Activated T-helper 1 cell treated with Interleukin-2 at 50 U/mL for 16 hours (primary cell): ENCODE measurements around the gene MRPS17.

ENCODE experiments used
- DNase-seq: peaks from one replicate; pipeline ENCODE4 v3.0.0-alpha.2; 2020; ENCODE audit warnings: low read depth

Gene MRPS17

DNA sequence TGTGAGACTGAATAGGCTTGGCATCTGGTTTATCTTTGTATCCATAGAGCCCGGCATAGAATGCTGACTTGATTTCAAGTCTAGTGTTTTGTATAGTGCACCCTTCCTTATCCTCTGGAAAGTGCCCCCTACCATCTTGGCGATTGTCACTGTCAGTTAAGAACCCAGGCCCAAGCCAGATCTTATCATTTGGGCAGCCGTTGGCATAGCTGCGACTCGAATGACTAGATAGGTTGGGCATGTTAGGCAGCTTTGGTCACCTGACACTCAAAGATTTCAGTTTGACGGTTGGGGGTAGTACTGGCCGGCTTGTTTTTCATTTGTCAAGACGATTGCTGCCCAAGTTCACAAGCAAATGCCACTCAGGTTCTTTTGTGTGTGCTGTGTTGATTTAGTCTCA lies 19.3 kb downstream of the MRPS17 start:
- no peak for DNase-seq

DNA sequence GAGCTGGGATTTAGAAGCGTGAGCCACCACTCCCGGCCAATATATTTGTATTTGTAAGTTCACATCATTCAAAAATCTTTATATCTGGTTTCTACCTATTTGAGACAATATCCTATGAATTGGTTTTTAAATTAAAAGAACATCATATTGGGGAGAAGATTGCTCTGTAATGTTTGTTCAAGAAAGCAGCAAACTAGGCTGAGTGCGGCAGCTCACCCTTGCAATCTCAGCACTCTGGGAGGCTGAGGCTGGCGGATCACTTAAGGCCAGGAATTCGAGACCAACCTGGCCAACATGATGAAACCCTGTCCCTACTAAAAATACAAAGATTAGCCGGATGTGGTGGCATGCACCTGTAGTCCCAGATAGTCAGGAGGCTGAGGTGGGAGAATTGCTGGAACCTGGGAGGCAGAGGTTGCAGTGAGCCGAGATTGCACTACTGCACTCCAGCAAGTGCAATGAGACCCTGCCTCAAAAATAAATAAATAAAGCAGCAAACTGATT lies 22.1 kb downstream of the MRPS17 start:
- DNase-seq: no peak

DNA sequence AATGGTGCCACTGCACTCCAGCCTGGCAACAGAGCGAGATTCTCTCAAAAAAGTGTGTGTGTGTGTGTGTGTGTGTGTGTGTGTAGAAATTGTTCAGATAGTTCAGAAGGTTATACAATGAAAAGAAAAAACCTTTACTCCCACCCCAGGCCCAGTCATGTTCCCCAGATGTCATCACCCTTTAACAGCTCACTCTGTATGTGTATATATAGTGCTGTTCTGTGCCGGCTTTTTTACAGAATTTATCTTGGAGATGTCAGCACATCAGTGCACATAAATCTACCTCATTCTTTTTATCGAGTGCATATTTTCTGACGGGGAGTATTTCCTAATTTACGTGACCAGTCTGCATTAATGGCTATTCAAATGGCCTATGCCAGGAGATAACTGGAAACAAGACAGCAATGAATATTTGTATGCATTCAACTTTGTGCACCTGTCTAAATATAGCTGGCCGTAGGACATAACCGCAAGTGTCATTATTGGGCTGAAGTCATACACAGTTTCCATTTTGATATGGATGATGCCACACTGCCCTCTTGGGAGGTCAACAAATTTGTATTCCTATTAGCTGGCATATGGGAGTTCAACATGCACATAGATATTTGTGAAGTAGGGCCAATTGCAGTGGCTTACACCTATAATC lies 24.4 kb downstream of the MRPS17 start:
- no peak for DNase-seq

DNA sequence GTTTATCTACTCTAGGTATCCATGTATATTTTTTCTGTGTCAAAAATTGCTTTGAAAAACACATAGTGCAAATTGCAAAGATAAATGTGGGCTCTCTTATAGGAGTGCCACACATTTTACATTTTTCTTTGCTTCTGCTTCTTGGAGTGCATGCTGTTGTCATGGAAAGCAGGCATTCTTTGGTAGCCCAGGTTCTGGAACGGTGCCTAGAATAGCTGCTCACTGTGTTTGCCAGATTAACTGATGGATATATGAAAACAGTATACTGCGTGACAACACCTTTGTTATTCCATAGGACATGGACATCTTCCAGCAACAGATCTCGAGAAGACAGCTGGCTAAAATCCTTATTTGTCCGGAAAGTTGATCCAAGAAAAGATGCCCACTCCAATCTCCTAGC lies 26.2 kb downstream of the MRPS17 start:
- no peak for DNase-seq

DNA sequence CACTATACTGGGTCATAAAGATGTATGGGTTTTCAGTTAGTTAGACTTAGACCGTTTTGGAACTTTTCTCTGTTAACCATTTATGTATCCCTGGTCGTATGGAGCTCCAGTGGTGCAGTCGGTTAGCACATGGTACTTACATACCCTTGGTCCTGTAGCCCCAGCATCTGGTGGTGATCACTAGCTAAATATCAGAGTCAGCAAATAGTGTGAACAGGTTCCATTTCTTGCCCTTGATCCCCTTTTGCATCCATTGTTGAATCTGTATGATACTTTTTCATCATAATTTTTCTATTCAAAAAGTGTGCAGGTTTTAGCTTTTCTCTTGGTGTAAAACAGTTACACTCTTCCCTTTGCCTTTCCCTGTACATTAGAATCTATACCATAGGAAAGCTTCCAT lies 28.6 kb downstream of the MRPS17 start:
- DNase-seq: no peak

DNA sequence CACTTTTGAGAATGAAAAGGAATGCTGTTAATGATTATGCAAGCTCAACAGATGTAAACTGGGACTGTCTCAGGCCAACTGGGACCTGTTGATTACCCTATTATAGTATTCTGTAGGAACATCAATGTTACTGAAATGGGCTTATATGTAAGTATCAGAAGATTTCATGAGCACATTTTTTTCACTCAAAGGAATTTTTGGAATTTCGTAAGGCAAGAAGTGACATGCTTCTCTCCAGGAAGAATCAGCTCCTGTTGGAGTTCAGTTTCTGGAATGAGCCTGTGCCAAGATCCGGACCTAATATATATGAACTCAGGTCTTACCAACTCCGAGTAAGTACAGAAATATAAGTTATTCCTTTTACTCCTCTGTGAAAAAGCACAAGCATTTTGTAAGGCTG lies 31.9 kb downstream of the MRPS17 start:
- no peak for DNase-seq

DNA sequence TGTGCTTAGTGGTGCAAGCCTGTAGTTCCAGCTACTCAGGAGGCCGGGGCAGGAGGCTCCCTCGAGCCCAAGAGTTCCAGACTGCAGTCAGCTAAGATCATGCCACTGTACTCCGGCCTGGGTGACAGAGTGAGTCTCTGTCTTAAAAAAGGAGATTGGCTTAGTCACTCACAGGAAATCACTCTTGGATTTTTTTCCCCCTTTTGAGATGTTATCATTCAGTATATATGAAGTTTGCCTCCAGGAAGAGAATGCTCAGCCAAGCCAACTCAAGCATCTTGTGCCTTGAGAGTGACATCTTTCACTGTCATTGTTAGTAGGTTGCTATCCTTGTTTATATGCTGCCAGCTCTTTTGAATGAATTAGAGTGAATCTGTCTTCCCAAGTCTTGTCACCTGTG lies 40.7 kb downstream of the MRPS17 start:
- DNase-seq: no peak

DNA sequence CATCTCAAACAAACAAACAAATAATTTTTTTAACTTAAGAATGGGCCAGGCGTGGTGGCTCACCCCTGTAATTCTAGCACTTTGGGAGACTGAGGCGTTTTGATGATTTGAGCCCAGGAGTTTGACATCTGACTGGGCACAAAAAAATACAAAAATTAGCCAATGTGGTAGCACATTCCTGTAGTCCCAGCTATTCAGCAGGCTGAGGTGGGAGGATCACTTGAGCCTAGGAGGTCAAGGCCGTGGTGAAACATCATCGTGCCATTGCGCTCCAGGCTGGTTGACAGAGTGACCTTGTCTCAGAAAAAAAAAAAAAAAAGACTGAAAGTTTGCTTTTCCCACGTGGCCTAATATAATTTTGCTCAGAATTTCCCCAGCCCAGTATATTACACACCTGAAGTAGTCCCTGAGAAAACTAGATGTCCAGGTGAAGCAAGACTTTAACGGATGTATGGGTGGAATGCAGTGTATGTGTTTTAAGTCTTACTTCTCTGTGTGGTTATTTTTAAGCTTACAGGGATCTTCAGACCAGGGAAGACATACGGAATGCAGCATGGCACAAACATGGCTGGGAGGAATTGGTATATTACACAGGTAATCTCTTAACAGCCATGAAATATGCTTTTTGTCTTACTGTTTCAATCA lies 45.3 kb downstream of the MRPS17 start:
- no peak for DNase-seq

DNA sequence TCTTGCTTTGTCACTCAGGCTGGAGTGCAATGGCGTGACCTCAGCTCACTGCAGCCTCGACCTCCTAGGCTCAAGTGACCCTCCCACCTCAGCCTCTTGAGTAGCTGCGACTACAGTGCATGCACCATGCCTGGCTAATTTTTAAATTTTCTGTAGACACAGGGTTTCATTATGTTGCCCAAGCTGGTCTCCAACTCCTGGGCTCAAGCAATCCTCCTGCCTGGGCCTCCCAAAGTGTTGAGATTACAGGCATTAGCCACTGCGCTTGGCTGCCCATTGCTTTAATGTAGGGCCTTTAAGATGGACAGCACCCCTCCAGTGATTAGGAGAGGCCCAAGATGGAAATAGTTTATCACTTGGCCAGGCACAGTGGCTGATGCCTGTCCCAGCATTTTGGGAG lies 52.1 kb downstream of the MRPS17 start:
- no peak for DNase-seq
